Measurements from ENCODE around the gene CMTM4. TPM values are rescaled to one million over a fixed set of nuclear protein-coding genes. Genes with fewer than 3 reads are reported as not detected.

CMTM4 gene
- 71.6 TPM for polyA plus RNA-seq (ENCODE audit: insufficient read length)
- long read RNA-seq, donor 1, full-length matches to known transcripts: 47 of 47 reads
- long read RNA-seq, donor 1, partial matches to known transcripts: 0 of 47 reads
- long read RNA-seq, donor 1, other reads (novel, unspliced or antisense): 0 of 47 reads
- long read RNA-seq, donor 2, full-length matches to known transcripts: 29 of 29 reads
- long read RNA-seq, donor 2, partial matches to known transcripts: 0 of 29 reads
- long read RNA-seq, donor 2, other reads (novel, unspliced or antisense): 0 of 29 reads
- long read RNA-seq, donor 3, full-length matches to known transcripts: 26 of 26 reads
- long read RNA-seq, donor 3, partial matches to known transcripts: 0 of 26 reads
- long read RNA-seq, donor 3, other reads (novel, unspliced or antisense): 0 of 26 reads
- long read RNA-seq, donor 4, full-length matches to known transcripts: 6 of 6 reads
- long read RNA-seq, donor 4, partial matches to known transcripts: 0 of 6 reads
- long read RNA-seq, donor 4, other reads (novel, unspliced or antisense): 0 of 6 reads
- long read RNA-seq, donor 5, full-length matches to known transcripts: 29 of 29 reads
- long read RNA-seq, donor 5, partial matches to known transcripts: 0 of 29 reads
- long read RNA-seq, donor 5, other reads (novel, unspliced or antisense): 0 of 29 reads
- long read RNA-seq, donor 6, full-length matches to known transcripts: 39 of 39 reads
- long read RNA-seq, donor 6, partial matches to known transcripts: 0 of 39 reads
- long read RNA-seq, donor 6, other reads (novel, unspliced or antisense): 0 of 39 reads
- long read RNA-seq, donor 7, full-length matches to known transcripts: 39 of 39 reads
- long read RNA-seq, donor 7, partial matches to known transcripts: 0 of 39 reads
- long read RNA-seq, donor 7, other reads (novel, unspliced or antisense): 0 of 39 reads
- long read RNA-seq, donor 8, full-length matches to known transcripts: 32 of 32 reads
- long read RNA-seq, donor 8, partial matches to known transcripts: 0 of 32 reads
- long read RNA-seq, donor 8, other reads (novel, unspliced or antisense): 0 of 32 reads

- peak; percentile 89 for DNase-seq
These were observed at the start of gene CMTM4 for GRCh38 chr16:66696669-66697630. CMTM4 (minus strand) TSS chr16:66696743; CDS start chr16:66696525, 218 bp downstream.

- no peak for DNase-seq
These were observed 49.5 kb upstream of the CMTM4 start for GRCh38 chr16:66746048-66746447.

GRCh38 chr16:66741950-66742808 is 45.6 kb upstream of the CMTM4 start:
- DNase-seq: peak; percentile 30

- DNase-seq: peak; percentile 60
These were observed 44.8 kb upstream of the CMTM4 start for GRCh38 chr16:66741169-66741900.

- DNase-seq: no peak
These were observed 44.0 kb upstream of the CMTM4 start for GRCh38 chr16:66740533-66740932.

- no peak for DNase-seq
These were observed 43.5 kb upstream of the CMTM4 start for GRCh38 chr16:66740010-66740409.

GRCh38 chr16:66735891-66736290 is 39.3 kb upstream of the CMTM4 start:
- no peak for DNase-seq

GRCh38 chr16:66731101-66731500 is 34.6 kb upstream of the CMTM4 start:
- no peak for DNase-seq

- DNase-seq: no peak
These were observed 32.3 kb upstream of the CMTM4 start for GRCh38 chr16:66728804-66729203.

- no peak for DNase-seq
These were observed 31.7 kb upstream of the CMTM4 start for GRCh38 chr16:66728117-66728787.

GRCh38 chr16:66720766-66721165 is 24.2 kb upstream of the CMTM4 start:
- DNase-seq: no peak

- DNase-seq: no peak
These were observed 22.7 kb upstream of the CMTM4 start for GRCh38 chr16:66719246-66719645.

- DNase-seq: no peak
These were observed 21.2 kb upstream of the CMTM4 start for GRCh38 chr16:66717776-66718175.

- no peak for DNase-seq
These were observed 20.7 kb upstream of the CMTM4 start for GRCh38 chr16:66717112-66717675.

GRCh38 chr16:66714654-66715307 is 18.2 kb upstream of the CMTM4 start:
- no peak for DNase-seq

GRCh38 chr16:66714062-66714461 is 17.5 kb upstream of the CMTM4 start:
- DNase-seq: no peak

- DNase-seq: no peak
These were observed 16.5 kb upstream of the CMTM4 start for GRCh38 chr16:66713076-66713475.

- DNase-seq: no peak
These were observed 16.0 kb upstream of the CMTM4 start for GRCh38 chr16:66712512-66712911.

Data from left kidney (tissue), 8 donors.